ENCODE results near the gene C10orf67.
"Not testable (repeated sequence)": the region's sequence is repeated elsewhere in the genome, so short reads cannot be mapped to it uniquely, and the experiment has no call there.

Gene C10orf67

GRCh38 chr10:23362069-23362830 is 17.7 kb upstream of the C10orf67 start:
- no peak for DNase-seq (ENCODE audit: low read depth in 2 of 2)

GRCh38 chr10:23361665-23362064 is 17.1 kb upstream of the C10orf67 start:
- DNase-seq (ENCODE audit: low read depth in 2 of 2): no peak

- no peak for DNase-seq (ENCODE audit: low read depth in 2 of 2)
These were observed 15.2 kb upstream of the C10orf67 start for GRCh38 chr10:23359692-23360380.

- DNase-seq (ENCODE audit: low read depth in 2 of 2): no peak
These were observed 13.8 kb upstream of the C10orf67 start for GRCh38 chr10:23358357-23358756.

- DNase-seq (ENCODE audit: low read depth in 2 of 2): no peak
These were observed 10.2 kb upstream of the C10orf67 start for GRCh38 chr10:23354630-23355279.

GRCh38 chr10:23351926-23352519 is 7.4 kb upstream of the C10orf67 start:
- DNase-seq (ENCODE audit: low read depth in 2 of 2): no peak

GRCh38 chr10:23350706-23351105 is 6.1 kb upstream of the C10orf67 start:
- not testable (repeated sequence) for DNase-seq (ENCODE audit: low read depth in 2 of 2)

- no peak for DNase-seq (ENCODE audit: low read depth in 2 of 2)
These were observed 1.3 kb upstream of the C10orf67 start for GRCh38 chr10:23345861-23346260.

- DNase-seq (ENCODE audit: low read depth in 2 of 2): peak in 1 of 2 donors; percentile 11
These were observed 881 bp downstream of the C10orf67 start for GRCh38 chr10:23343591-23344240.

GRCh38 chr10:23342213-23342884 is 2.2 kb downstream of the C10orf67 start:
- no peak for DNase-seq (ENCODE audit: low read depth in 2 of 2)

- DNase-seq (ENCODE audit: low read depth in 2 of 2): no peak
These were observed 3.6 kb downstream of the C10orf67 start for GRCh38 chr10:23341004-23341403.

- no peak for DNase-seq (ENCODE audit: low read depth in 2 of 2)
These were observed 4.2 kb downstream of the C10orf67 start for GRCh38 chr10:23340354-23340753.

GRCh38 chr10:23338886-23339285 is 5.7 kb downstream of the C10orf67 start:
- no peak for DNase-seq (ENCODE audit: low read depth in 2 of 2)

GRCh38 chr10:23338155-23338828 is 6.3 kb downstream of the C10orf67 start:
- DNase-seq (ENCODE audit: low read depth in 2 of 2): no peak

GRCh38 chr10:23337616-23338015 is 7.0 kb downstream of the C10orf67 start:
- DNase-seq (ENCODE audit: low read depth in 2 of 2): no peak

- no peak for DNase-seq (ENCODE audit: low read depth in 2 of 2)
These were observed 12.9 kb downstream of the C10orf67 start for GRCh38 chr10:23331567-23332301.

GRCh38 chr10:23330948-23331347 is 13.6 kb downstream of the C10orf67 start:
- DNase-seq (ENCODE audit: low read depth in 2 of 2): no peak

- no peak for DNase-seq (ENCODE audit: low read depth in 2 of 2)
These were observed 17.9 kb downstream of the C10orf67 start for GRCh38 chr10:23326544-23327307.

- no peak for DNase-seq (ENCODE audit: low read depth in 2 of 2)
These were observed 19.5 kb downstream of the C10orf67 start for GRCh38 chr10:23325132-23325531.
